Cerebellar nuclear complex (tissue), 1 donor: Measurements from ENCODE around the gene NFIX.

Experiments
- DNase-seq, 2 experiments: peaks; one replicate each; lab custom pipeline; 2025; lab: John Stamatoyannopoulos, UW

NFIX gene

DNA sequence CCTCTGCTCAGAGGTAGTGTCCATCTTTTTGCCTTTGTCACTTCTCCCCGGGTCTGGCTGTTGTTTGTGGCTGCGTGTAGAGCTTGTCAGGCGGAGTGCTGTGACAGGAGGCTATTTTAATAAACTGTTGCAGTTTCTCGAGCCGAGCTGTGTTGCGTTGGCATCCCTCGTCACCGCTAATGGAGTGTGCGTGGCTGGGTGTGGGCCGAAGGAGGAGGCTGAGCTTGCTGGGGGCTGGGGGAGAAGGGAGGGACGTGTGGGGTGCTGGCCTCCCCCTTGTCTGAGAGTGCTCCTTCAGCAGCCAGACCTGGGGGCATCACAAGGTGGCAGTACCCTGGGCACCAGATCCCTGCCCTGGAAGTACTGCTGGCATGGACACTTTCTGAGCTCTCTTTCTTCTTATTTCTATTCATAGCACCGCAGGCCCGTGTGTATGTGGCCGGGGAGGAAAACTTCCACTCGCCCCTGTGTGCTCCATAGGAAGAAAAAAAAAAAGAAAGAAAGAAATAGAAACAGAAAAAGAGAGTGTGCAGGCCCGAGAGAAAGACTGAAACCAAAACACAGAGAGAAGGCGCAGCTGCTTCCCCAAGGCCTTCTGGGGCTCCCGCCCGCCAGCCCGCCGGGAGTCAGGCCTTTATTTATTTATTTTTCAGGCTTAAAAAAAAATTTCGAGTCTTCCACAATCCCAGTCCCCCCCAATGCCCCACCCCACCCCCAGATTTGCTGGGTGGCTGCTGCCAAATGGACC lies 27.0 kb downstream of the NFIX start:
- DNase-seq: no peak

DNA sequence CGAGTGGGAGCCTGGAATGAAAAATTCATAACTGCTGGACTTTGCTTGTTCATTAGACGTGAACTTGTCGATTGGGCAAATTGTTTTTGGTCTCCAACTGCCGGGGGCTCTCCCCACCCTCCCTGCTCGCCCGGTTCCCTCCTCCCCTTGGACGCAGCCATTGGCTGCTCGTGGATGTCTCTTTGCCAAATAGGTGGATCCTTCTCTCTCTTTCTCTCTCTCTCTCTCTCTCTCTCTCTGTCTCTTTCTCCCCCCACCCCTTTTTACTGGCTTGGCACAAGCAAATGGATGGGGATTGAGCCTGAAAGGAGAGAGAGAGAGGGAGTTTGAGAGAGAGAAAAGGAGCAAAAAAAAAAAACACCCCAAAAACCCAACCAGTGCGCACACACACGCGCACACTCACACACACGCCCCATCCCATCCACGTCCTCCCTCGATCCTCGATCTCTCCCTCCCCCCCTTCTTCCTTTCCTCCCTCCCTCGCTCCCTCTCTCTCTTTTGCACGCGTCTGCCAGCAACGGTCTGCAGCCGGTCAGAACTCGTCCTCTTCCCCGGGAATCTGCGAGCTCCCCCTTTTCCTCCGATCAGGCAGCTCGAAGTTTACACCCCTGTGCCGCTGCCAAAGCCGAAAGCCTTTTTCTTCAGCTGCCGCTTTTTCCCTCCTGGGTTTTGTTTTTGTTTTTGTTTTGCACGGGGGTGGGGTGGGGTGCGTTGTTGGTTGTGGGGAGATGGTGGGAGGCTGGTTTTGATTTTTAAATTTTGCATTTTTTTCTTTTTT lies 27.8 kb downstream of the NFIX start:
- DNase-seq: peak; percentile 73 to 92

DNA sequence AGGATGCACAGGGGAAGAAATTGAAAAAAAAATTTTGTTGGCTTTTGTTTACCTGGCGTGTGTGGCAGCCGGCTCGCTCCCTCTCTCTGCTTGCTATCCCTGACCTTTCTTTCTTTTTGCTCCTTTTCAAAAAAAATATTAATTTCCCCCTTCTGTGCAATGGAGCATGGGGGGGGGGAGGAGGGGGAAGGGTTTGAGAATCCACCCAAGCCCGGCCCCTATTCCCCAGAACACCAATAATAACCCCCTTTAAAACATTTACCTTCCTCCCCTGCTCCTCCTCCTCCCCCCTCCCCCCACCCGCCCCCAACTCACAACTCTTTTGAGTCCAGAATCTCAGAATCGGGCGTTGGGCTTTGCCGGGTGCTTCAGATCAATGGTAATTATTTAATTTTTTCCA lies 28.4 kb downstream of the NFIX start:
- no peak for DNase-seq

GRCh38 chr19:13024126-13024950 lies 29.1 kb downstream of the NFIX start:
- no peak for DNase-seq

GRCh38 chr19:13024951-13025697 lies 29.8 kb downstream of the NFIX start:
- peak in 1 of 2 experiments; percentile 40 for DNase-seq

DNA sequence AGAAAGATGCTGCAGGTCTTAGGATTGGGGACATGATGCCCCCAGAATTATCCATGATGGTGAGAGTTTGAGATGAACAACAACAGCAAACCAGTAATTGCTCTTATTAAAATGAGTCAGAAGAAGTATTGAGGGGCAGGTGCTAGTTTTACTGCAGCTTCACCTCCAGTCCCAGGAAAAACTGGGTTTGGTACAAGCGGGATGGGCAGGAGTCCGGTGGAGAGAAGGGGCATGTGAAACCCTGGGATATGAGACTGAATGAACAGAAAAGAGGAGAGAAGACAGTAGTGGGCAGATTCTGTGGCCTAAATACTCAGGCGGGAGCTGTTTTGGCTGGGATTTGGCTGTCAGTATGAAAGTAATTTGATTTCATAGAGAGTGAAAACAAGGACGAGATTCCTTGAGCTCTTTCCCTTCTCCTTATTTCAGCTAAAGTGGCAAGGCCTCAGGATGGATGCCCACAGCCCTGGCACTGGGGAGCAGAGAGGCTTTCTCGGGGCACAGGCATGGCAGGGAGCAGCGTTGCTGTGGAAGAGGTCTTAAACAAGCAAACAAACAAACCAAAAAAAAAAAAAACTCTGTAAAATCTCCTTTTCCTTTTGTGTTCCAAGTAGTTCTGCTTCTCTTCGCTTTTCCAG lies 30.7 kb downstream of the NFIX start:
- DNase-seq: no peak

DNA sequence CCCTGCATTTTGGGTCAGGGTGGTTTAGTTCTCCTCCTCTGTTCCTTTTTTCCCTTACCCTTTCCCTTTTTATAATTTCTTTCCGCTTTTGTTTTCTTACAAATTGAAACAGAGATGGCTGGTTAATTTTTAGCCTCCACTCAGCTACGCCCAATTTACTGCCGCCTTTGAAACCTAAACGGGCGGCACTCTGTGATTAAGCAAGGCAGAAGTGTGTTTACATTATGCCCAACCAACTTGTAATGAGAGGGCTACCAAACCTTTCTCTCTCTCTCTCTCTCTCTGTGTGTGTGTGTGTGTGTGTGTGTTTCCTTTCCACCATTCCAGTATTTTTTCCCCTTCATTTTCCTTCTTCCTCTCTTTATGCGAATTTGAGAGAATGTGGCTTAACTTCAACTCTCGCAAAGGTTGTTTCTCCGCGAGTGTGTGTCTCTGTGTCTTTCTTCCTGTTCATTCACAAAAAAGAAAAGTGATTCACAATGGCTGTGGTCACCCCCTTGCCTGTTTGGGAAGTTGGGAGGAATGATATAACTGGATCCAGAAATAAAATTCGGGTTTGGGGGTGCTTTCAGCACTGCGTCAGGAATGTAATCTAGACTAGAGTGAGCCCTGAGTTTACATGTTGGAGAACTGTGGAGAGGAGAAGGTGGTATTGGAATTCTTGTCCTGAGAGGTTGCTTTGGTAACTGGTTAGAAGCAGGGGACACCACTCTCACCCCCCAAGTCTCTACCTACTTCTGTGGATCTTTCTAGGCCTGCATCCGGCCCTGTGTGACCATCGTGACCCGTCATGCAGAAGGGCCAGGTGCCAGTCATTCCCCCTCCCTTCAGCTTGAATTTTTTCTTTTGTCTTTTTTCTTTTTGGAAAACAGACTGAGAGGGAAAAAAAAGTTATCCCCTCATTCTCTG lies 31.4 kb downstream of the NFIX start:
- DNase-seq: no peak

- no peak for DNase-seq
Observed at GRCh38 chr19:13027557-13027956, 32.3 kb downstream of the NFIX start.

DNA sequence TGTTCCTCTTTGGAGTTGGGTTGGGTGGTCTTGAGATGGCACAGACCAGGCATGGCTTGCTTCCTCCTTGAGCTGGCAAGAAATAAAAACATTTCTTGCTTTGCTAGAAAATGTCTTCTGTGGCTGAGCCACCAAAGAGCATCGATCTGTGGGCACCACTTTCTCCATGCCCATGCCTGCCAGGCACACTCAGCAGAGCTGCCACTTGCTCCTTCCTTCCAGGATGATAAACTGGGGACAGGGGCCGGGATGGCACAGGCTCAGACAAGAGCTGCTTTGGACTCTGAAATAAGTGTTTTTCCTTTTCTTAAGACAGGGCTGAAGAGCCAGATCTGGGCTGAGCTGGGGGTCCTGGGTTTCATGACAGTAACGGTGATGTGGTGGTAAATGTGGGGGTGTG lies 32.8 kb downstream of the NFIX start:
- DNase-seq: no peak

- DNase-seq: no peak
Observed at GRCh38 chr19:13029301-13029880, 34.1 kb downstream of the NFIX start.

DNA sequence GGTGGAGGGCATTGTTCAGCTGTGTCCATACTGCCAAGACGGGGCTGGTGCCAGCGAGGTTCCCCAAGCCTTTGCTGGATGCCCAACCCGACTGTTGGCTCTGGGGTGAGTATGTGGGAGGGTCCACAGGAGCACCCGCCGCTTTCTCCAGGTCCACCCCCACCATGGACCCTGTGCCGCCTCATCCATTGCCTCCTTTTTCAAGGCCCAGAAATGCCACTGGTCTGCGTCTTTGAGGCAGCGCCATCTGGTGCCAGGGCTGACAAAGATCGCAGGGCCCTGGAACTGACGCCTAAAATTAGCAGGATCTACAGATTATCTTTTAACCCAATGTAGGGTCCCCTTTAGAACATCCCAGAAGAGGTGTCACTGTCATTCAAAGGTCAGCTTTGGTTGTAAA lies 34.6 kb downstream of the NFIX start:
- DNase-seq: peak in 1 of 2 experiments; percentile 45

DNA sequence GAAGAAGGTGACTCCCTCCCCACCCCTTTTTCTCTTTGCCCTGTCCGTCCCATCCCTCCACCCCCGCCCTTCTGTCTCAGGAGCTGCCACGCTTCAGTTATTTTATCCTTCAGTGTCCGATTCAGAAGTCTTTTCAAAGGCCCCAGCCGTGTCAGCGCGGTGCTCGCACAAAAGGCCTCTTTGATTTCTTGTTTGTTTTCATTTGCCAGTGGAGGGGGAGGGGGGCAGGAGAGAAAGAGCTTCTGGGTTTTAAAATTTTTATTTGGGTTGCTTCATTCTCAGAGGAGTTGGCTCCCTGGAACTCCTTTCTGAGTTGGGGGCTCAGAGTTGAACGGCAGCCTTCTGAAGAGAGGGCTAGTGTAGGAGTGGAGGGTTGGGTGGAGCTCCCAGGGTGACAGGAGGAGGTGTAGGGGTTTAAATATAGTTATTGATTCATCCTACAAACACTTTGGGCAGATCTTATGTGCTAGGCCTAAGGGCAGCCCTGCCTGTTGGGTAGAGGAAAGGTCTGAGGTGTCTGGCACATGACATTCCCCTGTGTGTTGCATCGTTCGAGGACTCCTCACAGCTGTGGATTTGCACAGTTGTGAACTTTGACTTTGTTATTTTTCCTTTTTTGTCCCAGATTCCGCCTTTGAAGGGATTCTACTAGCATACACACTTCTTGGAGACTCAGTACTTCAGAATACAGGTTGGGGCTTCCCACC lies 36.8 kb downstream of the NFIX start:
- no peak for DNase-seq

DNA sequence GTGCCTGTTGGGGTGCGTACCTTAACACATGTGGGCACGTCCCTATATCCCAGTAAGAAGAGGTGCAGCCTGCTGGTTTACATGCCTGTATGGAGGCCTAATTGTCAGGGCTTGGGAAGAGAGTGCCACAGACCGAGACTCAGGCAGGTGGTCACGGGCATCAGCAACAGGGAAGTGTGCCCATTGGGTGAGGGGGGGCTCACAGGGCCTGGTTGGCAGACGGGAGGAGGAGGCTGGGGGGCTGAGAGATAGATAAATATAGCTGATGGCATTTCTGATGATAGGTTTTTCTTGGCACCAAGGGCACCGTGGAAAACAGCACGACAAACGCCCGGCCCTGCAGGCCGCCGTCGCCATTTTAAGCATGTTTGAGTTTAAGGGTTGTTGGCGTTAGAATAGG lies 37.6 kb downstream of the NFIX start:
- no peak for DNase-seq

- DNase-seq: no peak
Observed at GRCh38 chr19:13033244-13033643, 38.0 kb downstream of the NFIX start.

DNA sequence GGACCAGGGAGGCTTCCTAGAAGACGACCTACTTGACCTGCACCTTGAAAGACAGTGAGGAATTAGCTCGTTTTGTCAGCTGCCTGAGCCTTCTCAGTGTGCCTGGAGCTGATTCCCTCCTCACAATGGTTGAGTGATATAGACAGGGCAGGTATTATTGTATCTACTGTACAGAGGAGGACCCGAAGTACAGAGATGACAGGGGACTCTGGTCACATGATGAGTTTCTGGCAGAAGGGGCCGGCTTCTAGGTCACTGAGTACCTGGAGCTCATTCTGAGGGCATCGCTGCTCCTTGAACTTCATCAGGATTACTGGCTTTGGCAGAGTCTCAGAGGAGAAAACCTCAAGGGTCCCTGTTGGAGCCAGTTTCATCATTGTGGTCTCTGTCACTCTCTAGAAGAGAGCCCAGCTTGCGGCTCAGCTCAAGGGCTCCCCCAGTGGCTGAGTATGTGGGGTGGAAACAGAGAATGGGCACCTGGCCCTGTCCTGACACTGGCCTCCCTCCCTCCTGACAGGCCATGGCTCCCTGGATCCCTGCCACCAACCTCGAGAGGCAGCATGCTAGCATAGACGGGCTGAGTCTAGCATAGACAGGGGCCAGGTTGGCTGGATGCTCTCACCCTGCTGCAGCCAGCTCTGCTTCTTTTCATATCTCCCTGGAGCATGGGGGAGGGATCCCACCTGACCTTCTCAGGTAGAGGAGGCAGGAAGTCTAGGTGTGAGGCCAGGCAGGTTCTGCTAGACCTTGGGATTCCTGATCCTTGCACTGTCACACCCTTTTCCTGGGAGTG lies 38.7 kb downstream of the NFIX start:
- peak; percentile 78 to 90 for DNase-seq

GRCh38 chr19:13034636-13035035 lies 39.4 kb downstream of the NFIX start:
- DNase-seq: no peak

- no peak for DNase-seq
Observed at GRCh38 chr19:13035820-13036365, 40.6 kb downstream of the NFIX start.

DNA sequence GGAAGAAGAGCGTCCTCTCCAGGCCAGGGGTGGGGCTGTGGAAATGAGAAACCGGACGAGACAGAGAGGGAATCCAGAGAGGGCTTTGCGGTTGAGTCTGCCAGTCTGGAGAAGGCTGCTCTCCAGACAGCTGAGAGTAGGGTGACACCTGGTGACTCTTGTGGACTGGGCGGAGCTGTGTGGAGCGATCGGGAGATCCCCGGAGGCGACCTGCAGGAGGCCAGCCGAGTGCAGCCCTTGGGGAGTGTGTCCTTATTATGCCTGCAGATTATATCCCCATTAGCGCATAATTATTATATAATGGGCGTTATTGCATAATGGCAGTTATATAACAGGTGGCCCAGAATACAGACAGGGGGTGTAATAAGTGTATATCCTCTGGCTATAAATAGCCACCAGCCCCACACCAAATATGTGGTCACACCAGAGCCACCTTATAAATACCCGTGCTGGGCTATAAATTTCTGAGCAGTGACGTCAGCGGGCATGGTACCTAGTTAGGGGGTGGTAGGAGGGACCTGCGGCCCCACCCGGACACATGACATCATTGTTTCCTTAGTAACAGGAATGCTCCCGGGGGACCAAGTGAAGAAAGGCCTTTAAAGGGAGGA lies 41.2 kb downstream of the NFIX start:
- peak in 1 of 2 experiments; percentile 48 for DNase-seq
